ENCODE measurements around the gene PLVAP.

PLVAP gene

GRCh38 chr19:17359905-17360800 is 17.0 kb downstream of the PLVAP start:
- H3K36me3 ChIP-seq (ENCODE audit: low read length) = no peaks in the 10 kb centered on the region
- H3K9ac ChIP-seq (ENCODE audit: low read length) = no peak overlapping the region
- no peaks in the 10 kb centered on the region for H3K9me3 ChIP-seq (ENCODE audit: insufficient read depth, low read length)
- H3K4me3 ChIP-seq (ENCODE audit: insufficient read depth, low read length, poor library complexity, severe bottlenecking) = no peak overlapping the region
- H4K20me1 ChIP-seq (ENCODE audit: low read depth, low read length) = no peaks in the 10 kb centered on the region
- H2AFZ ChIP-seq (ENCODE audit: low read depth, low read length, severe bottlenecking) = no peak overlapping the region
- H3K79me2 ChIP-seq (ENCODE audit: insufficient read depth, low read length) = no peaks in the 10 kb centered on the region
- H3K9me2 ChIP-seq (replicated peaks; ENCODE audit: insufficient read depth, low read length) = no peaks in the 10 kb centered on the region
- 0 out of 2 replicates have a peak, but pooled peaks cover 4% of the 10 kb centered on the region for H3F3A ChIP-seq (ENCODE audit: insufficient read depth)
- H3K4me2 ChIP-seq (ENCODE audit: low read depth, low read length, poor library complexity, severe bottlenecking) = no peak overlapping the region
- no peak overlapping the region for H3K27ac ChIP-seq (ENCODE audit: low read depth, low read length)
- H3K27me3 ChIP-seq (ENCODE audit: low read length) = no peaks in the 10 kb centered on the region
- TF ChIP-seq CTCF (IDR thresholded peaks at IDR 0.05; ENCODE audit: insufficient read depth, low read length, poor library complexity, severe bottlenecking) = no peak
- TF ChIP-seq EZH2phosphoT487 (conservative IDR thresholded peaks at IDR 0.05; ENCODE audit: low read length) = no peak

- TF ChIP-seq CTCF (IDR thresholded peaks at IDR 0.05; ENCODE audit: insufficient read depth, low read length, poor library complexity, severe bottlenecking) = no peak
- TF ChIP-seq EZH2phosphoT487 (conservative IDR thresholded peaks at IDR 0.05; ENCODE audit: low read length) = no peak
- Histone ChIP-seq H3K9ac (ENCODE audit: low read length) (no peak overlapping the region), H4K20me1 (ENCODE audit: low read depth, low read length) (no peaks in the 10 kb centered on the region), H3K27me3 (ENCODE audit: low read length) (no peaks in the 10 kb centered on the region), H3K79me2 (ENCODE audit: insufficient read depth, low read length) (no peaks in the 10 kb centered on the region), H3K4me2 (ENCODE audit: low read depth, low read length, poor library complexity, severe bottlenecking) (no peak overlapping the region), H2AFZ (ENCODE audit: low read depth, low read length, severe bottlenecking) (no peak overlapping the region), H3K27ac (ENCODE audit: low read depth, low read length) (no peak overlapping the region), H3K4me3 (ENCODE audit: insufficient read depth, low read length, poor library complexity, severe bottlenecking) (no peak overlapping the region), H3K9me2 (replicated peaks; ENCODE audit: insufficient read depth, low read length) (no peaks in the 10 kb centered on the region), H3F3A (ENCODE audit: insufficient read depth) (0 out of 2 replicates have a peak, but pooled peaks cover 4% of the 10 kb centered on the region), H3K9me3 (ENCODE audit: insufficient read depth, low read length) (no peaks in the 10 kb centered on the region), H3K36me3 (ENCODE audit: low read length) (no peaks in the 10 kb centered on the region)
Measured at GRCh38 chr19:17358395-17358794, 18.7 kb downstream of the PLVAP start.

GRCh38 chr19:17357724-17358123 is 19.4 kb downstream of the PLVAP start:
- Histone ChIP-seq H3K27me3 (ENCODE audit: low read length) (no peaks in the 10 kb centered on the region), H3K4me3 (ENCODE audit: insufficient read depth, low read length, poor library complexity, severe bottlenecking) (no peak overlapping the region), H3K36me3 (ENCODE audit: low read length) (no peaks in the 10 kb centered on the region), H3K9ac (ENCODE audit: low read length) (no peak overlapping the region), H2AFZ (ENCODE audit: low read depth, low read length, severe bottlenecking) (no peak overlapping the region), H3K9me2 (replicated peaks; ENCODE audit: insufficient read depth, low read length) (no peaks in the 10 kb centered on the region), H3K4me2 (ENCODE audit: low read depth, low read length, poor library complexity, severe bottlenecking) (no peak overlapping the region), H3K27ac (ENCODE audit: low read depth, low read length) (no peak overlapping the region), H3F3A (ENCODE audit: insufficient read depth) (no peaks in the 10 kb centered on the region), H4K20me1 (ENCODE audit: low read depth, low read length) (no peaks in the 10 kb centered on the region), H3K9me3 (ENCODE audit: insufficient read depth, low read length) (no peaks in the 10 kb centered on the region), H3K79me2 (ENCODE audit: insufficient read depth, low read length) (no peaks in the 10 kb centered on the region)
- TF ChIP-seq CTCF (IDR thresholded peaks at IDR 0.05; ENCODE audit: insufficient read depth, low read length, poor library complexity, severe bottlenecking) (no peak), EZH2phosphoT487 (conservative IDR thresholded peaks at IDR 0.05; ENCODE audit: low read length) (no peak)
